Thoracic aorta (tissue), 2 donors: ENCODE data around the gene GALNT16. TPM values are rescaled to one million over a fixed set of nuclear protein-coding genes. Genes with fewer than 3 reads are reported as not detected.

Experiments used
- ATAC-seq: fragments of 150-250 bp; one replicate; pipeline ENCODE4 v1.8.0; 2017; ENCODE audit warnings: low read depth; ENCODE audit not compliant: insufficient number of reproducible peaks, low FRiP score
- DNase-seq: peaks from one replicate; pipeline ENCODE4 v3.0.0-alpha.2; 2020; ENCODE audit warnings: low spot score
- H3K27ac ChIP-seq, 2 donors: fragments of 200-600 bp; sonication (generic); 1 replicate in 1 of 2; 2 replicates in 1 of 2; pipeline ENCODE4 v1.5.1; 2016; ENCODE audit warnings: mild to moderate bottlenecking in 2 of 2, moderate library complexity in 2 of 2
- H3K27me3 ChIP-seq: fragments of 200-600 bp; sonication (generic); replicated peaks from 2 replicates; pipeline ENCODE4 v1.6.0; 2016; ENCODE audit warnings: mild to moderate bottlenecking; ENCODE audit not compliant: insufficient read depth
- H3K36me3 ChIP-seq: fragments of 200-600 bp; sonication (generic); one replicate; pipeline ENCODE4 v1.5.1; 2016
- H3K4me1 ChIP-seq, 2 donors: fragments of 200-600 bp; sonication (generic); 1 replicate in 1 of 2; 2 replicates in 1 of 2; pipeline versions ENCODE4 v1.5.1 to v1.6.0; 2016; ENCODE audit warnings: low read depth in 2 of 2, mild to moderate bottlenecking in 1 of 2; ENCODE audit not compliant: control insufficient read depth in 1 of 2
- H3K4me3 ChIP-seq: fragments of 200-600 bp; sonication (generic); 2 replicates; pipeline ENCODE4 v1.5.1; 2016; ENCODE audit warnings: mild to moderate bottlenecking
- H3K9me3 ChIP-seq: fragments of 200-600 bp; sonication (generic); 2 replicates; pipeline ENCODE4 v1.5.1; 2016
- total RNA-seq, 2 donors: library from RNA; depleted of rRNA; stranded (reverse); fragments of >200 nt; gene quantifications; one replicate each; pipeline versions ENCODE4 v1.1.0 to v1.2.3, GENCODE V29; 2016
- TF ChIP-seq, protein P1 (sequence below): fragments of 200-600 bp; sonication (generic); IDR thresholded peaks from one replicate; pipeline ENCODE4 v1.5.1; 2019; ENCODE audit warnings: antibody characterized with exemption

GALNT16 gene
- total RNA-seq, 2 donors from 2014 or later: 12.1 to 15.8 TPM

DNA sequence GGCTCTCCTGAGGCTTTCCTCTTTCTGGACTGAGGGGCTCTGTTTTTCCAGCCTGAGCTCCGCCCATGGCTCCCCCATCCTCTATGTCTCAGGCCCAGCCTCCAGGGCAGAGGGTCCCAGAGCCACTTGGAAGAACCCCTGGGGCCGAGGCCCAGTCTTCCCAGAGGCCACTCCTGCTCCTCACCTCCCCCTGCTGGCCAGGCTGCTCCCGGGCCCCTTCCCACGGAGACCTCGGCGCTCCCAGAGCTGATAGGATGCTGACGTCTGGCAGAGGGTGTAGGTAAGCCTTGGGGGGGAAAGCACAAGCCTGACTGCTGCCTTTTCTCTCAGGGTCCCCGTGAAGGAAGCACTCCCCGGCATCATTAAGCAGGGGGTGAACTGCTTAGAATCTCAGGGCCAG is 86.8 kb downstream of the GALNT16 start:
- ATAC-seq: no peak
- TF ChIP-seq, protein P1, sequence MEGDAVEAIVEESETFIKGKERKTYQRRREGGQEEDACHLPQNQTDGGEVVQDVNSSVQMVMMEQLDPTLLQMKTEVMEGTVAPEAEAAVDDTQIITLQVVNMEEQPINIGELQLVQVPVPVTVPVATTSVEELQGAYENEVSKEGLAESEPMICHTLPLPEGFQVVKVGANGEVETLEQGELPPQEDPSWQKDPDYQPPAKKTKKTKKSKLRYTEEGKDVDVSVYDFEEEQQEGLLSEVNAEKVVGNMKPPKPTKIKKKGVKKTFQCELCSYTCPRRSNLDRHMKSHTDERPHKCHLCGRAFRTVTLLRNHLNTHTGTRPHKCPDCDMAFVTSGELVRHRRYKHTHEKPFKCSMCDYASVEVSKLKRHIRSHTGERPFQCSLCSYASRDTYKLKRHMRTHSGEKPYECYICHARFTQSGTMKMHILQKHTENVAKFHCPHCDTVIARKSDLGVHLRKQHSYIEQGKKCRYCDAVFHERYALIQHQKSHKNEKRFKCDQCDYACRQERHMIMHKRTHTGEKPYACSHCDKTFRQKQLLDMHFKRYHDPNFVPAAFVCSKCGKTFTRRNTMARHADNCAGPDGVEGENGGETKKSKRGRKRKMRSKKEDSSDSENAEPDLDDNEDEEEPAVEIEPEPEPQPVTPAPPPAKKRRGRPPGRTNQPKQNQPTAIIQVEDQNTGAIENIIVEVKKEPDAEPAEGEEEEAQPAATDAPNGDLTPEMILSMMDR: peak; percentile 34

DNA sequence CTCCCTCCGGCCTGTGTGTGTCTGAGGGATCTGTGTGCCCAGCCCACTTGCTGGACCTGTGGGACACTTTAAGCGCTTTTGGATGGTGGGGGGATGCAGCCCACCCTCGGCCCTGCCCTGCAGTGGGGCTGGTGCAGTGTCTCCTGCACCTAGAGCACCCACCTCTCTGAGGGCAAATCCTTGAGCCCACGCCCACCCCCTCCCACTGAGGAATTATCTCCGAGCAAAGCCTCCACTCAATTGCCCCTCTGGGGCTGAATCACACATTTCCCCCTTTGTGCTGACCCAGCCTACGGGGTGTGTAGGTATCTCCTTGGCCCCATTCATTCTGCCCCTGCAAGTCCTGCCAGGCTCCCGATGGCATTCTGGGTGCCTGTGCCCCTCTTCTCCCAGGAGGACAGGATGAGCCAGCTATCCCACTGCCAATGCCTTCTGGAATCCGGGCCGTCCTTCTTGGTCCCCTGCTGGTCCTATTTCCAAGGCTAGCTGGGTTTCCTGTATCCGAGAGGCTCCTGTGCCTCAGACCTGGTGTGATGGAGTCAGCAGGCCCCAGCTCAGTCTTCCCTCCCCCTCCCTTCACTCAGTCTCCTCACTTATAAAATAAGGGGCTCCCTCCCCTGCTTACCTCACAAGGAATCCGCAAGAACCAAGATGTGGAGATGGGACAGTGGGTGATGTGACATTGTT is 89.3 kb downstream of the GALNT16 start:
- ATAC-seq (no peak), DNase-seq (no peak)
- Histone ChIP-seq H3K4me1 (peaks cover 0 to under 1% of the 10 kb centered on the region in 2 donors), H3K27ac (no peak overlapping the region), H3K27me3 (no peaks in the 10 kb centered on the region), H3K9me3 (no peaks in the 10 kb centered on the region), H3K36me3 (no peaks in the 10 kb centered on the region), H3K4me3 (no peak overlapping the region)
- TF ChIP-seq, protein P1: no peak

More for the DNA sequence above, 86.8 kb downstream of the GALNT16 start:
- Histone ChIP-seq H3K27me3 (no peaks in the 10 kb centered on the region), H3K27ac (no peak overlapping the region), H3K36me3 (no peaks in the 10 kb centered on the region), H3K4me1 (peaks cover 0 to 8% of the 10 kb centered on the region in 2 donors), H3K4me3 (no peak overlapping the region), H3K9me3 (no peaks in the 10 kb centered on the region)
- no peak for DNase-seq

DNA sequence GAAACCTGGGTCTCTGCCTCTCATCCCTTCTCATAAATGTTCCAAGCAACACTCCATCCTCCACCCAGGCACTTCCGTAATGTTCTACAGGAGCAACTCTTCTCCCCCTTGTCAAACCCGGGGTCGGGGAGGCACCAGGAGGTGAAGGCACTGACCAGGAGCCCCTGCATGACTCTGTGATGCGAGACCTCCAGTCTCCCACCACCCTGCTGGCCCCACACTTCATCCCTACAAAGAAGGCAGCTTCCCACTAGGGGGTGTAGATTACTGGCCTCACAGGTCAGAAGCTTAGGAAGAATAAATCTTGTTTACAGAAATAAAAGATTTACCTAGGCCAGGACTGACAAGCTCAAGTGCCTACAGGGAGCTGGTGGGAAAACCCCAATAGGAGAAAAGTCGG is 90.9 kb downstream of the GALNT16 start:
- H3K27me3 ChIP-seq: no peaks in the 10 kb centered on the region
- DNase-seq: no peak
- TF ChIP-seq, protein P1: no peak
- ATAC-seq: no peak
- no peaks in the 10 kb centered on the region for H3K36me3 ChIP-seq
- H3K4me1 ChIP-seq: peaks cover 8 to 17% of the 10 kb centered on the region in 2 donors
- no peak overlapping the region for H3K27ac ChIP-seq
- no peak overlapping the region for H3K4me3 ChIP-seq
- no peaks in the 10 kb centered on the region for H3K9me3 ChIP-seq

DNA sequence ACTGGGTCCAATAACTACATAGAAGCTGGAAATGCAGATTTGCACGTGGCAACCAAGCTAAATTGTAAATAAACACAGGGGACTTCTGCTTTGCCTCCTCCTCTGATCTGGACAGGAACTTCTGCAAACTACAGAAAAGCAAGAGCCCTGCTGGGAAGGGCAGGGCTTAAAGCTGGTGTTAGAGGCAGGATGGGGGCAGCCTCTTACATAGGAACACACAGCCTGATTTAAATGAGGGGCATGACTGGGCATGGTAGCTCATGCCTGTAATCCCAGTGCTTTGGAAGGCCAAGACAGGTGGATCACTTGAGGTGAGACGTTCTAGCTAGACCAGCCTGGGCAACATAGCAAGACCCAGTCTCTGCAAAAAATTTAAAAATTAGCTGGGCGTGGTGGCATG is 91.4 kb downstream of the GALNT16 start:
- no peak overlapping the region for H3K4me3 ChIP-seq
- no peaks in the 10 kb centered on the region for H3K9me3 ChIP-seq
- H3K27me3 ChIP-seq: no peaks in the 10 kb centered on the region
- TF ChIP-seq, protein P1: no peak
- H3K4me1 ChIP-seq: peaks cover 11 to 21% of the 10 kb centered on the region in 2 donors
- no peaks in the 10 kb centered on the region for H3K36me3 ChIP-seq
- H3K27ac ChIP-seq: no peak overlapping the region
- DNase-seq (no peak), ATAC-seq (no peak)

DNA sequence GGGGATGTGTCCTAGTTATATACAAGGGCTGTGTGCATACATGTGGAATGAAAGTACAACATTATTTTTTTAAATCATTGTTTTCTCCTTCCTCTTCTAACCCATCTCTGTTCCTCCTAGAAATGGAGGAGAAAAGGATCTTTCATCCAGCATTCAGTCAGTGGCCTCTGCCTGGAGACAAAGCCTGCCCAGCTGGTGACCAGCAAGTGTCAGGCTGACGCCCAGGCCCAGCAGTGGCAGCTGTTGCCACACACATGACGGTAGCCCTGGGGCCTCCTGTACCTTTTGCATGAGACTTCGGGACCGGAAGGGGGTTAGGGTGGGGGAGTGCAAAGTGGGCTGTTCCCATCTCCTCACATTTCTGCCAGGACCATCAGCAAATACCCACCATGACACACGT is 92.0 kb downstream of the GALNT16 start:
- Histone ChIP-seq H3K9me3 (no peaks in the 10 kb centered on the region), H3K27me3 (no peaks in the 10 kb centered on the region), H3K4me1 (peaks cover 11 to 25% of the 10 kb centered on the region in 2 donors), H3K4me3 (no peak overlapping the region), H3K36me3 (no peaks in the 10 kb centered on the region), H3K27ac (no peak overlapping the region)
- TF ChIP-seq, protein P1: no peak
- no peak for ATAC-seq
- DNase-seq: no peak
